ENCODE results near the gene KCNH2.
A peak's percentile ranks its signal among the peaks of the same experiment; 100 is the strongest.

The KCNH2 gene

DNA sequence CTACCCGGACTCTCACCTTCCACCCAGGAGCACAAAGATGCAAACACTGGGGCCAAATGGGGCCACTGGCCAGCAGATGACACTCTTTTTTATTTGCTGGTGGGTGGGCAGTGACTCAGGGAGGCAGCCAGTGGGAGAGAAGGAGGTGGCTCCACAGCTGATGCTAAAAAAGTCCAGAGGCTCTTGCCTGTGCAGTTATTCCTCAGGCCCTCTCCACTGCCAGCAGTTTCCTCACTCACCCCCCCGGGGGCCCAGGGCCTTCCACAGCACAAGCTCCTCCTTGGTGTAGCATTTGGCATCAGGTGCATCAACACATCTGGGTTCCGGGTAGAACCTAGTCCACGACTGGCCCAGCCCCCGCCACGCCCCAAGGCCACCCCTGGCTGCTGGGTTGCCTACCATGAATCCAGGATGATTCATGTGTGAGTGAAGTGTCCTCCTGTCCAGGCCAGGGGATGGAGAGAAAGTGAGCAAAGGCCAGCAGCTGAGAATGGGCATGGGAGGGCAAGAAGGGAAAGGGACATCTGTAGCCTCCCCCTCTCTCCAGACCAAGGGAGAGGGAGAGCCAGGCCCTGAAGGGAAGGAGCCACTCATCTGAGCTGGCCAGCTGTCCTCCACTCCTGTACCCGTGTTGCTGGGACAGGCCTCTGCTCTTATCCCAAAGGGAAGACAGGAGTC is 1.7 kb upstream of the KCNH2 start:
- TF ChIP-seq, protein P1, sequence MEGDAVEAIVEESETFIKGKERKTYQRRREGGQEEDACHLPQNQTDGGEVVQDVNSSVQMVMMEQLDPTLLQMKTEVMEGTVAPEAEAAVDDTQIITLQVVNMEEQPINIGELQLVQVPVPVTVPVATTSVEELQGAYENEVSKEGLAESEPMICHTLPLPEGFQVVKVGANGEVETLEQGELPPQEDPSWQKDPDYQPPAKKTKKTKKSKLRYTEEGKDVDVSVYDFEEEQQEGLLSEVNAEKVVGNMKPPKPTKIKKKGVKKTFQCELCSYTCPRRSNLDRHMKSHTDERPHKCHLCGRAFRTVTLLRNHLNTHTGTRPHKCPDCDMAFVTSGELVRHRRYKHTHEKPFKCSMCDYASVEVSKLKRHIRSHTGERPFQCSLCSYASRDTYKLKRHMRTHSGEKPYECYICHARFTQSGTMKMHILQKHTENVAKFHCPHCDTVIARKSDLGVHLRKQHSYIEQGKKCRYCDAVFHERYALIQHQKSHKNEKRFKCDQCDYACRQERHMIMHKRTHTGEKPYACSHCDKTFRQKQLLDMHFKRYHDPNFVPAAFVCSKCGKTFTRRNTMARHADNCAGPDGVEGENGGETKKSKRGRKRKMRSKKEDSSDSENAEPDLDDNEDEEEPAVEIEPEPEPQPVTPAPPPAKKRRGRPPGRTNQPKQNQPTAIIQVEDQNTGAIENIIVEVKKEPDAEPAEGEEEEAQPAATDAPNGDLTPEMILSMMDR (conservative IDR thresholded peaks at IDR 0.05; ENCODE audit: low read depth, low read length), result no peak
- DNase-seq (ENCODE audit: low read depth), result no peak
- no peak overlapping the region for H3K4me3 ChIP-seq (ENCODE audit: low read length)

DNA sequence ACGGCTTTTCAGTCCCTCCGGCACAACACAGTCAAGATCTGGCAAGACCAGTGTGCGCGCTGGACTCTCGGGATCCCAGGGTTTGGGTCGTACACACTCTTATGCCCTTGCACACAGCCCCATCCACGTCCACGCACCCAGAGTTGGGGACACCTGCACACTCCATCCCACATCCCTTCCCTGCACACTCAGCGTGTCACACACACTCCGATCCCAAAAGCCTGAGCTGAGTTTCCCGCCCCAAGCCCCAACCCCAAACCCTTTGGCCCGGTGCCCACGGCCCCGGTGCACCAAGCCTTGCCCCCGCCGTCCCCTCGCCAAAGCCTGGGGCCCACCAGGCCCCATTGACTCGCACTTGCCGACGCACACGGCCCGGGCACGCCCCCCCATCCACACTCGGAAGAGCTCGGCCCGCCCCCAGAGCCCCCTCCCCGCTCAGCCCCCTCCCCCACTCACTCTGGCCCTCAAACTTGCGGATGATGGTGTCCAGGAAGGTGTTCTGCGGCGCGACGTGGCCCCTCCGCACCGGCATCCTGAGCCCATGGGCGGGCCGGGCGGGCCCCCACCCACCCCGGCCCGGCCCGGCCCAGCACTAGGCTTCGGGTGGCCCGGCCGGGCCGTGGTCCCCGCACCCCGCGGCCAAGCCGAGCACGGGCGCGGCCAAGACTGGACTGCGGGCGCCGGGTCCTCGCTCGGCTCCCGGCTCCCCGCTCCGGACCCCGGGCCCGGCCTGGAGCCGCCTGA is 567 bp downstream of the KCNH2 start:
- TF ChIP-seq, protein P1 (conservative IDR thresholded peaks at IDR 0.05; ENCODE audit: low read depth, low read length), result no peak
- DNase-seq (ENCODE audit: low read depth), result no peak
- peak overlapping the region; percentile 28 for H3K4me3 ChIP-seq (ENCODE audit: low read length)

GRCh38 chr7:150976529-150977381 is 1.4 kb downstream of the KCNH2 start:
- TF ChIP-seq, protein P1 (conservative IDR thresholded peaks at IDR 0.05; ENCODE audit: low read depth, low read length), result no peak
- H3K4me3 ChIP-seq (ENCODE audit: low read length), result peak overlapping the region; percentile 28
- DNase-seq (ENCODE audit: low read depth), result no peak

- peak overlapping the region; percentile 55 for H3K4me3 ChIP-seq (ENCODE audit: low read length)
- TF ChIP-seq, protein P1 (conservative IDR thresholded peaks at IDR 0.05; ENCODE audit: low read depth, low read length), result no peak
- DNase-seq (ENCODE audit: low read depth), result no peak
Observed at GRCh38 chr7:150975536-150976319, 2.4 kb downstream of the KCNH2 start.

DNA sequence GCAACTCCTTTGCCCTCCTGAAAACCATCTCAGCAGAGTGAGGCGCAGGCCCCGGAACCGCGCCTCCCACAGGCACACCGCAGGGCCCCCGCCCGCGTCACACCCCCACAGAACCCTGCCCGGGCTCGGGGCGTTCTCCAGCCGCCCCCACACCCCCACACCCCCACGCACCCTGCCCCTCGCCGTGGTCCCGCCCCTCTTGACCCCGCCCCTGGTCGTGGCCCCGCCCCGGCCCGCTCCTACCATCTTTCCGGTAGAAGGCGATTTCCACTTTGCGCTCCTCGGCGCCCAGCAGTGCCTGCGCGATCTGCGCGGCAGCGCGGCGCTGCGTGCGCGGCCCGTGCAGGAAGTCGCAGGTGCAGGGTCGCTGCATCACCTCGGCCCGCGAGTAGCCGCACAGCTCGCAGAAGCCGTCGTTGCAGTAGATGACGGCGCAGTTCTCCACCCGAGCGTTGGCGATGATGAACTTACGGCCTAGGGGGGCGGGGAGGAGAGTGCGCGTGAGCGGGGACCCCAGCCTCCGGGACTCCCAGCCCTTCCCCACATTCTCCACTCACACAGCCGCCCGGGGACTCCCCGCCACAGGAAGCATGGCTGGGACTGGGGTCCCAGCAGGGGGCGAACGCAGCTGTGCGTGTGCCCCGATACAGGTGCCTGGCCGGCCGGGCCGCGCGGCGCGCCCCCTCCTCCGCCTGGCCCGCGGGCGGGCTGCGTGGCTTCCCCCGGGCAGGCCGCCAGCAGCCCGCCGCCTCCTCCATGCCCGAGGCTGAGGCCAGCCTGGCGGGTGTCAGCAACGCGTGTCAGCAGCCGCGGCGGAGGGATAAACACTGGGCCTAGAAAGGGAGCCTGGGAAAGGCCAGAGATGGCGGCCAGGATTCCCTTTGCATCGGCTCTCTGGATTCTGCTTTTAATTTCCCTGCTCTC is 3.4 kb downstream of the KCNH2 start:
- peak overlapping the region; percentile 55 for H3K4me3 ChIP-seq (ENCODE audit: low read length)
- TF ChIP-seq, protein P1 (conservative IDR thresholded peaks at IDR 0.05; ENCODE audit: low read depth, low read length), result peak; percentile 49
- no peak for DNase-seq (ENCODE audit: low read depth)
